GM19324 (cell line): ENCODE data around the gene RABEP1.

ENCODE experiments used
- ATAC-seq: cut with Tn5 transposase; IDR thresholded peaks from one replicate; pipeline ENCODE4 v1.9.1; 2021; ENCODE audit warnings: mild to moderate bottlenecking, moderate library complexity; ENCODE audit not compliant: unreplicated experiment, low FRiP score

Gene RABEP1

DNA sequence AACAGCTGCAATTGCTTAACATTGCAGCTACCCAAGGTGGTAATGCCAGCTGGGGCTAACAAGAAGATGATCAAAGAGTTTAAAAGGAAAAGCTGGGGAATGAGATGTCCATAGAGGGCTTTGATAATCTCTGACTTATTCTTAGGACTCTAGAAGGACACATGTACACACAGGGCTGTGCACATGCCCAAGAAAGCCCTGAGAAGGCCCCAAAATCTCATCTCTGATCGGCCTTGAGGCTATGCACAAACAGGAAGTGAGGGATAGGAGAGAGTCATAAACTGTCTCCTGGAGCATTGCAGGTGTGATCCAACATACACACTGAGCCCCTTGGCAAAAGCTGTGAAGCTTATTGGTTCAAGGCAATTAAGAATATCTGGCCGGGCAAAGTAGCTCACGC lies 17.2 kb upstream of the RABEP1 start:
- ATAC-seq: no peak

GRCh38 chr17:5269241-5269960 lies 12.7 kb upstream of the RABEP1 start:
- no peak for ATAC-seq

GRCh38 chr17:5272322-5272721 lies 9.8 kb upstream of the RABEP1 start:
- no peak for ATAC-seq

DNA sequence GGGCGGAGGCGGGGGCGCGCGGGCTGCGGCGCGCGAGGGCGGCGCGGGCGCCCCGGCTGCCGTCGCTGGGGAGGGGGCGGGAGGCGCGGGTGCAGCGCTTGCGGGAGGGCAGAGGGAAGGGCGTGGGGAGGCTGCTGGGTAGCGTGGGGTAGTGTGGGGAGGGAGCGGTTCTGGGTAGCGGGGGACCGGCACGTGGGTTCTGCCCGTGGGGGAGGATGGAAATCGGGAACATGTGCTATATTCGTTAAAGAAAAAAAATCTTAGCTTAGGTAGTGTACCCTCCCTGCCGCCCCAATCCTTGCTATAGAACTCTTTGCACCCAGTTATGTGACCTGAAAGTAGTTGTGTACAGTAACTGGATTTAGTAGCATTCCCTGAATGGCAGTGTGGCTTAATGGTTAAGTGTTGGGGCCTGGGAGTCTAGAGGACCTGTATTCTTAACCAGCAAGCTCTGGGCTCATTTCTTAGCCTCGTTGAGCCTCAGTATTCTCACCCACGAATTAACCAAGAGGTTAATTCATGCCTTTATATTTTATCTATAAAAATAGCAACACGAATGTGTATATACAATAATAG lies 646 bp downstream of the RABEP1 start:
- peak; percentile 32 for ATAC-seq

GRCh38 chr17:5283571-5284315 lies 1.7 kb downstream of the RABEP1 start:
- no peak for ATAC-seq

GRCh38 chr17:5284681-5285080 lies 2.6 kb downstream of the RABEP1 start:
- no peak for ATAC-seq

DNA sequence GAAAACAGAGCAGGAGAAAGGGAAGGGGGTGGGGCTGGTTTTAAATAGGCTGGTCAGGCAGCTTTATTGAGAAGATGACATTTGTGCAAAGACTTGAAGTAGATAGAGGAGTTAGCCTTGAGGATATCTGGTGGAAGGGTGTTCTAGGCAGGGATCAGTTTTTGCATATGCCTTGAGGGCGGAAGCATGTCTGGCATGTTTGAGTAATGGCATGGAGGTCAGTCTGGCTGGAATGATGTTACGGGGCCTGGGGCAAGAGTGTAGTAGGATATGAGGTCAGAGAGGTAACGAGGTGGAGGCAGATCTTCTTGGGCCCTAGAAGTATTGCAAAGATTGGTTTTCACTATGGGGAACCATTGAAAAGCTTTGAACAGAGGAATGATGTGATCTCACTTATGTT lies 4.8 kb downstream of the RABEP1 start:
- ATAC-seq: no peak

DNA sequence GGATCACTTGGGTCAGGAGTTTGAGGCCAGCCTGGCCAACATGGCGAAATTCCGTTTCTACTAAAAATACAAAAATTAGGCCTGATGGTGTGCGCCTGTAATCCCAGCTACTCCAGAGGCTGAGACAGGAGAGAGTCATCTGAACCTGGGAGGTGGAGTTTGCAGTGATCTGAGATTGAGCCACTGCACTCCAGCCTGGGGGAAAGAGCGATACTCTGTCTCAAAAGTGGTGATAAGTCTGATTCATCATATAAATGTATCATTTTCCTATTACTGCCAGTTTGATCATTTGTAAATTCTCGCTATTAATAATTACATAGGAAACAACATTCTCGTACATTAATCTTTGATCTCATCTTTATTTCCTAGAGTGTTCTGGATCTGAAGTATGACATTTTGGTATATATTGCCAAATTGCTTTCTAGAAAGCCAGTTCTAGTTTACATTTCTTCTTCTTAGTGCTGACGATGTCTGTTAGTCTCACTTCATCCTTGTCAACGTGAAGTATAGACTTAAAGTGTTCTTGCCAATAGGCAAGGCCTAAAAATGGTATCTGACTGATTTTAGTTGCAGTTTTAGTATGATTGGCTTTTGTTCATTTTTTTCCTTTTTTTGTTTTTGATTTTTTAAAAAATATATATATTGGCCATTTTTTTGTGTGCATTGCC lies 9.7 kb downstream of the RABEP1 start:
- no peak for ATAC-seq

GRCh38 chr17:5297245-5297644 lies 15.2 kb downstream of the RABEP1 start:
- no peak for ATAC-seq

GRCh38 chr17:5299383-5299782 lies 17.3 kb downstream of the RABEP1 start:
- no peak for ATAC-seq

- ATAC-seq: no peak
These were observed 22.6 kb downstream of the RABEP1 start for GRCh38 chr17:5304636-5305035.

DNA sequence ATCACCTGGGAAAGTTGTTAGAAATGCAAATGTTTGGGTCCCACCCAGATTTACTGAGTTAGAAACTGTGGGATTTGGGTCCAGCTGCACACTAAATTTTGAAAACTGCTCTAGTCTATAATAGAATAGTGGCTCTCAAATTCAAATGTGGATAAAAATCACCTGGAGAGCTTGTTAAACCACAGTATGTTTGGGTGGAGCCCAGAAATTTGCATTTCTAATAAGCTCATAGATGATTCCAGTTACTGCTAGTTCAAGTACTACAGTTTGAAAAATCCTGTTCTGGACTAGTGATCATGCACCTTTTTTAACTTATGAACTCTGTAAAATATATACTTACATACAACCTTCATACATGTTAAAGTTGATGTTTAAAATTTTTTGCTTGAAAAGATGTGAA lies 27.8 kb downstream of the RABEP1 start:
- no peak for ATAC-seq

DNA sequence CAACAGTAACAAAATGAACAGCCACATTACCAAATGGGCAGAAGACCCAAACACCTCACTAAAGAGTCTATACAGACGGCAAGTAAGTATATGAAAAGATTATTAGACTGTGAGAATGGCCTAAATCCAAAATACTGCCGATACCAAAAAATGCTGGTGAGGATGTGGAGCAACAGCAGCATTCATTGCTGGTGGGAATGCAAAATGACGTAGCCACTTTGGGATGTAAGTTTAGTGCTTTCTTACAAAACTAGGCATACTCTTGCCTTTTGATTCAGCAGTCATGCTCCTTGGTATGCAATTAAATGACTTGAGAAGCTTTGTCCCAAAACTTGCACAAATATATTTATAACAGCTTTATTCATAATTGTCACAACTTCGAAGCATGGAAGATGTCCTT lies 43.8 kb downstream of the RABEP1 start:
- ATAC-seq: no peak

DNA sequence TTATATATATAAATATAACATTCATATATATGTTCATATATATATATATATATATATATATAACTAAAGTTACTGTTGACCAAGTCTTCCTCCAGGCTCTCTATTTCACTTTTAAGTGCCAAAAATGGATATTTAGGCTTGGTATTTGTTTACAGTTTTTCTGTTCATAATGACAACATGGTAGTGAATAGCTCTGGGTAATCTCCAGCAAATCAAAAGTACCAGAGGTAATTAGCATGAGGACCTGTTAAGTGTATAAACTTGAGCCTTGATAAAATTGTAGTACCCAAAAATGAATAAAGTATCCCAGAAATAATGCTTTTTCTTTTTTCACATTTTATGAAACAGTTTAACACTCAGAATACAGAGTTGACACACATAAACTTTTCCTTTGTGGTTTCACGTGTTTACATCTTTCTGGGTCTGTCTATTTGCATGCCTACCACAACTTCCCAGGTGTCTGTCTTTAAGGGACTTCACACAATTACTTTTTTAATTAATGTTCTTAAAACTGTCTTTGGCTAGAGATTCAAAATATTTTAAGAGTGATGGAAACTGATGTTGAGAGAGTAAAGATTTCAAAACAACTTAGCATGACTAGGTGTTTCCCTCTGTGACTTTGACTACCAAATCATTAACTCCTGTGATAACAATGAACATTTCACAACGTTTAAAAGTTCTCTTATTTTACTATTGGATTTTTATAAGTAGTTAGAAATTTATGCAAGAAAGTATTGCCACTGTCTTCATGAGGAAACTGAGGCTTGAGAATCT lies 47.9 kb downstream of the RABEP1 start:
- ATAC-seq: peak; percentile 66

DNA sequence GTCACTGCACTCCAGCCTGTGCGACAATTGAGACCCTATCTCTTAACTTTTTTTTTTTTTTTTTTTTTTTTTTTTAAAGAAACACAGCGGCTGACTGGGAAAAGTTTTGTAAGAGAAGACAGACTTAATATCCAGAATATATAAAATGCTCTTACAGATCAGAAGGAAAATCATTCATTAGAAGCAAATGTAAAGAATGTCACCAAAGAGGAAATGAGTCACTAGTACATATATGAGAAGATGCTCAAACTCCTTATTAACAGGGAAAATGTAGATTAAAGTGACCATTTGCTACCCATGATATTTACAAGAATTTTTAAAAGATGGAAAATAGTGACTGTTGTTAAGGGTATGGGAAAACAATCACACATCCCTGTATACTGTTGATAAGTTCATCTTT lies 48.9 kb downstream of the RABEP1 start:
- no peak for ATAC-seq

GRCh38 chr17:5331506-5331905 lies 49.4 kb downstream of the RABEP1 start:
- no peak for ATAC-seq

GRCh38 chr17:5344914-5345313 lies 62.8 kb downstream of the RABEP1 start:
- ATAC-seq: no peak

DNA sequence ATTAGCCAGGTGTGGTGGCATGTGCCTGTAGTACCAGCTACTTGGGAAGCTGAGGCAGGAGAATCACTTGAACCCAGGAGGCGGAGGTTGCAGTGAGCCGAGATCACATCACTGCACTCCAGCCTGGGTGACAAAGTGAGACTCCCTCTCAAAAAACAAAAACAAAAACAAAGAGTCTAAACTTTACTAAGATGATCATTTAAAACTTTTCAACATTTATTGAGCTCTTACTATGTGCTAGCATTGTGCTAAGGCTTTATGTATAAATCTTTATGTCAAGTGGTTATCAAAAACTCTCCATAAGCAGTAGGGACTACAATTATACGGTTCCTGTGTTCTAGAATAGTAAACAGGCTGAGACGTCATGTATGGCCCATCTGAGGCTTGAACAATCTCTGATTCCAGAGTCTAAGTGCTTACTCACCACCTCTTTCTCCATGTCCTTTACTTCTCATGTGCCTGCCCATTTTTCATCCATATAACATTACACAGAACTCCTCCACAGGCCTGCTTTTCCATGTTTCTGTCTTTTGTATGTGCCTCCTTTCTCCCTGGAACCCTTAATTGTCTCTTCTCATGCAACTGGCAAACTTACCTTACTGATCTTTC lies 70.7 kb downstream of the RABEP1 start:
- ATAC-seq: no peak

- ATAC-seq: no peak
These were observed 72.2 kb downstream of the RABEP1 start for GRCh38 chr17:5354310-5354709.

DNA sequence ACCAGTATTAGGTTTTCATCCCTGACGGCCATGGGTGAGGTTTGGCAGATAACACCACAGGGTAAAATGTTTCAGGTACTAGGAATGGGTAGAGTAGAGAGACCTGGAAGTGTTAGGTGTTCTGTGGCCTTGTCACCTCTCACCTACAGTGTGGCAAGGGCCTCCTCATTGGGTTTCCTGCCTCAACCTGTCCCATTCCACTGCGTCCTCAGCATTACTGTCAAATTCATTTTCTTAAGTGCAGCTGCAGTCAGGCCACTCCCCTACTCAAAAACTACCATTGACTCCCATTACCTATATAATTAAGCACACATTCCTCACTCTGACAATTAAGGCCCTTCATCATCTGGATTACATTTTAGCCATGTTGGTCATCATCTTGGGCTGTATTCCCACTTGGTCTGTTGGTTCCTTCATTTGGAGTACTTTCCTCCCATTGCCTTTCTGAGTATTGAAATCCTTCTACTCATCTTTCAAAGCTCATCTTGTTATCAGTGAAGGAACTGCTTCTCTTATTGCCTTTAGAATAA lies 72.9 kb downstream of the RABEP1 start:
- ATAC-seq: no peak
